Effector memory CD8-positive, alpha-beta T cell (primary cell): ENCODE results near the gene SPDYE1.

Experiments
- ATAC-seq: fragments of 150-1000 bp; cut with Tn5 transposase; replicated peaks from 2 replicates; pipeline ENCODE4 v1.10.0; 2021; ENCODE audit warnings: mild to moderate bottlenecking, moderate library complexity
- DNase-seq, 3 experiments: peaks; one replicate each; pipeline ENCODE4 v3.0.0; 2021
- H3K27ac Mint-ChIP-seq, 2 donors: one replicate each; pipeline ENCODE4 v1.8.0; 2022; ENCODE audit warnings: mild to moderate bottlenecking in 2 of 2, mixed read lengths in 2 of 2, moderate library complexity in 2 of 2
- H3K27me3 Mint-ChIP-seq, 2 donors: one replicate each; pipeline ENCODE4 v1.8.0; 2022; ENCODE audit warnings: mixed read lengths in 2 of 2
- H3K36me3 Mint-ChIP-seq: one replicate; pipeline ENCODE4 v1.8.0; 2022; ENCODE audit warnings: mild to moderate bottlenecking, moderate library complexity, mixed read lengths; ENCODE audit not compliant: insufficient read depth
- H3K4me1 Mint-ChIP-seq, 2 donors: one replicate each; pipeline ENCODE4 v1.8.0; 2022; ENCODE audit warnings: low read depth in 2 of 2, mixed read lengths in 2 of 2
- H3K4me3 Mint-ChIP-seq, 2 donors: one replicate each; pipeline ENCODE4 v1.8.0; 2022; ENCODE audit warnings: mild to moderate bottlenecking in 2 of 2, mixed read lengths in 2 of 2, moderate library complexity in 2 of 2
- H3K9me3 Mint-ChIP-seq, 2 donors: one replicate each; pipeline ENCODE4 v1.8.0; 2022; ENCODE audit warnings: mixed read lengths in 2 of 2

Gene SPDYE1

GRCh38 chr7:44042221-44042620, 44.5 kb downstream of the SPDYE1 start:
- Mint-ChIP-seq H3K4me3 (peak overlapping the region in 1 of 2 donors; percentile 31), H3K36me3 (peaks cover 23% of the 10 kb centered on the region)
- no peak for DNase-seq

GRCh38 chr7:44043902-44044301, 46.2 kb downstream of the SPDYE1 start:
- ATAC-seq (no peak), DNase-seq (no peak)
- H3K27ac Mint-ChIP-seq = peak overlapping the region; percentile 93 to 94
- H3K4me1 Mint-ChIP-seq = peaks cover 30 to 45% of the 10 kb centered on the region in 2 donors
- H3K9me3 Mint-ChIP-seq = no peaks in the 10 kb centered on the region
- H3K27me3 Mint-ChIP-seq = no peaks in the 10 kb centered on the region
- H3K4me3 Mint-ChIP-seq = peak overlapping the region; percentile 76 to 84
- H3K36me3 Mint-ChIP-seq = peaks cover 28% of the 10 kb centered on the region

More at GRCh38 chr7:44042221-44042620, 44.5 kb downstream of the SPDYE1 start:
- Mint-ChIP-seq H3K27ac (no peak overlapping the region), H3K9me3 (no peaks in the 10 kb centered on the region), H3K4me1 (peaks cover 21 to 33% of the 10 kb centered on the region in 2 donors), H3K27me3 (no peaks in the 10 kb centered on the region)
- no peak for ATAC-seq

GRCh38 chr7:44044315-44045225, 46.9 kb downstream of the SPDYE1 start, which contains the start of gene DBNL:
Gene DBNL, plus strand, starts transcription at chr7:44044702. Its CDS starts 36 bp downstream, at chr7:44044738.
- Mint-ChIP-seq H3K4me3 (peak within 1 kb of the TSS; percentile 76 to 84), H3K4me1 (peaks cover 30 to 43% of the 10 kb centered on the region in 2 donors), H3K27me3 (no peaks in the 10 kb centered on the region), H3K36me3 (peaks cover 28% of the 10 kb centered on the region), H3K27ac (peak within 1 kb of the TSS; percentile 93 to 94), H3K9me3 (no peaks in the 10 kb centered on the region)
- peak; percentile 56 for ATAC-seq
- peak; percentile 82 for DNase-seq

GRCh38 chr7:44045226-44046014, 47.7 kb downstream of the SPDYE1 start:
- H3K36me3 Mint-ChIP-seq = peaks cover 28% of the 10 kb centered on the region
- ATAC-seq = no peak
- peak overlapping the region; percentile 76 to 84 for H3K4me3 Mint-ChIP-seq
- H3K27ac Mint-ChIP-seq = peak overlapping the region; percentile 93 to 94
- H3K4me1 Mint-ChIP-seq = peaks cover 32 to 48% of the 10 kb centered on the region in 2 donors
- peak in 1 of 3 experiments; percentile 21 for DNase-seq
- H3K9me3 Mint-ChIP-seq = no peaks in the 10 kb centered on the region
- no peaks in the 10 kb centered on the region for H3K27me3 Mint-ChIP-seq

DNA sequence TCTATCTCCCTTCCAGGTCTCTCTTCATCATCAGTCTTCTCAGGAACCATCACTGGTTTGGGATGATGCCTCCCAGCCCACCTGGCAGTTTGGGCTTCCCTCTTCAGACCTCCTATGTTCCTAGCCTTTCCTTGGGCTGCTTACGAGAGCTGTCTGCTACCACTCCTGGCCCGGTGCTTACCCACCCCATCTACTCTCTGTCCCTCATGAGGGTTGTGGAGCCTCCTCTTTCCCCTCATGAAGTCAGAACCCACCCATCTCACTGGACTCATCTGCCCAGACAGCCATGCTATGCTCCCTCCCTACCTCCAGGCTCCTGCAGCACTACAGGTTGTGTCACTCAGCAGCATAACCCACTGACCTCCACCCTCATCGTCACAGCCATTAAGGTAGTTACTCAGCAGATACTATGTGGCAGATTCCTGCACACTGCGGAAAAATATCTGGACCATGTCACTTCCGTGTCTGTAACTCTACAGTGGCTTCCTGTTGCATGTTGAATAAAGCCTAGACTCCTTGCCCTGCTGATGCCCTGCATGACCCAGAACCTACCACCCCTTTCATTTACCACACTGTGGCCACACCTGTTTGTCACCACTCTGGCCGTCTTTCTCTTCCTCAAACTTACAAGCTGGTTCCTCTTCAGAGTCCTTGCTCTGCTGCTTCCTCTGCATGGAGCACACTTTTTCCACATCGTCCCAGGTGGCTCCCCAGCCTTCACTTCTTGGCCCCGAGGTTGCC, 48.8 kb downstream of the SPDYE1 start:
- Mint-ChIP-seq H3K27me3 (no peaks in the 10 kb centered on the region), H3K9me3 (no peaks in the 10 kb centered on the region), H3K4me3 (peak overlapping the region; percentile 76 to 84), H3K4me1 (peaks cover 33 to 46% of the 10 kb centered on the region in 2 donors), H3K27ac (peak overlapping the region; percentile 93 to 94), H3K36me3 (peaks cover 33% of the 10 kb centered on the region)
- peak; percentile 78 for ATAC-seq
- DNase-seq = peak in 2 of 3 experiments; percentile 44 to 50

- peak overlapping the region; percentile 41 to 63 for H3K4me3 Mint-ChIP-seq
Measured at GRCh38 chr7:44048031-44048795, 50.5 kb downstream of the SPDYE1 start.

GRCh38 chr7:44050121-44050914, 52.6 kb downstream of the SPDYE1 start:
- Mint-ChIP-seq H3K4me3 (no peak overlapping the region), H3K9me3 (no peaks in the 10 kb centered on the region), H3K36me3 (peaks cover 60% of the 10 kb centered on the region), H3K4me1 (peaks cover 39 to 45% of the 10 kb centered on the region in 2 donors), H3K27me3 (no peaks in the 10 kb centered on the region), H3K27ac (peak overlapping the region in 1 of 2 donors; percentile 93)
- ATAC-seq = no peak
- no peak for DNase-seq

More at GRCh38 chr7:44048031-44048795, 50.5 kb downstream of the SPDYE1 start:
- Mint-ChIP-seq H3K9me3 (no peaks in the 10 kb centered on the region), H3K36me3 (peaks cover 49% of the 10 kb centered on the region), H3K27ac (peak overlapping the region; percentile 46 to 93), H3K4me1 (peaks cover 37 to 50% of the 10 kb centered on the region in 2 donors), H3K27me3 (no peaks in the 10 kb centered on the region)
- DNase-seq (no peak), ATAC-seq (no peak)

DNA sequence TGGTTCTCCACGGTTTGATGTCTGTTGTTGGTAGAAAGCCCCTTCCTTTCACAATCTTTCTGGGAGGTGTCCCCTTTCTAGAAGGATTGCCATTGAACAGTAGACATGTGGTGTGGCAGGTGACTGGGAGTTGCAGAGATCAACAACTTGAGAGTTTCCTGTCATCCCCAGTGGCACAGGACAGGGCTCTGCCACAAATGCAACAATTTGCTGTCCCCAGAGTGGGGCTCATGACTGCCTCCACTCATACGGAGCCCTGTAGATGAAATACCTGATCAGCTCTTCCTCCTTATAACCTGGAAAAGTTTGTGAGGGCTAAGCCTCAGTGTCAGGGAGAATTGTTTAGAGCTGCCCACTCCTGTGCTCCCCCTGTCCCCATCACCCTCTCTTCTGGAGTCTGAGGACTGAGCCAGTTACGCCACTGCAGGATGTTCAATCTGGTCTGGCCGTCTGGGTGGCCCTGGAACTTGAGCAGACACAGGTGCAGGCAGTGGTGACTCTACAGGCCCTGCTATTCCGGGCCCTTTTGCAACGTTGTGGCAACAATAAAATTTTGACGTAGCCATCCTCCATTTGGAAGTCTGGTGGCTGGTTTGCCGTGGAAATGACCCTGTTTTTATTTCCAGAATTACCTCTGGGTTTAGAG, 53.3 kb downstream of the SPDYE1 start:
- Mint-ChIP-seq H3K4me1 (peaks cover 35 to 38% of the 10 kb centered on the region in 2 donors), H3K27me3 (no peaks in the 10 kb centered on the region), H3K9me3 (no peaks in the 10 kb centered on the region), H3K36me3 (peaks cover 61% of the 10 kb centered on the region), H3K27ac (peak overlapping the region in 1 of 2 donors; percentile 93), H3K4me3 (no peak overlapping the region)
- DNase-seq = no peak
- ATAC-seq = no peak

GRCh38 chr7:44051611-44052220, 54.0 kb downstream of the SPDYE1 start:
- H3K27ac Mint-ChIP-seq = peak overlapping the region in 1 of 2 donors; percentile 41
- no peaks in the 10 kb centered on the region for H3K9me3 Mint-ChIP-seq
- DNase-seq = no peak
- H3K4me3 Mint-ChIP-seq = no peak overlapping the region
- H3K36me3 Mint-ChIP-seq = peaks cover 61% of the 10 kb centered on the region
- ATAC-seq = no peak
- peaks cover 30 to 33% of the 10 kb centered on the region in 2 donors for H3K4me1 Mint-ChIP-seq
- H3K27me3 Mint-ChIP-seq = no peaks in the 10 kb centered on the region

- H3K4me1 Mint-ChIP-seq = peaks cover 22 to 29% of the 10 kb centered on the region in 2 donors
Measured at GRCh38 chr7:44052771-44053365, 55.2 kb downstream of the SPDYE1 start.

DNA sequence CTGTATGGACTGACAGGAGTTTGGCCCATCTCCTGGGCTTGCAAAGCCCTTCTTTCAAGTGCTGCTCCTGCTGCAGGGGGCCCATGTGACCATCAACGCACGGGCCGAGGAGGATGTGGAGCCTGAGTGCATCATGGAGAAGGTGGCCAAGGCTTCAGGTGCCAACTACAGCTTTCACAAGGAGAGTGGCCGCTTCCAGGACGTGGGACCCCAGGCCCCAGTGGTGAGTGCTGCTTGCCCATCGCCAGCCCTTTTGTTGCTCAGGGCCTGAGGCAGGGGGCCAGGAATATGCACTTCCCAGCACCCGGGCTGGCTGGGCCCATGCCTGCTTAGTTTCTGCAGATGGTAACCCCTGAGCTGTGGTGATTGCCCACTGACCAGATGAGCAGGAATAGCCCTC, 59.0 kb downstream of the SPDYE1 start:
- Mint-ChIP-seq H3K4me1 (peaks cover 17 to 20% of the 10 kb centered on the region in 2 donors), H3K27me3 (no peaks in the 10 kb centered on the region), H3K4me3 (no peak overlapping the region), H3K27ac (peak overlapping the region in 1 of 2 donors; percentile 65), H3K9me3 (no peaks in the 10 kb centered on the region), H3K36me3 (peaks cover 77% of the 10 kb centered on the region)
- no peak for DNase-seq
- ATAC-seq = no peak

More at GRCh38 chr7:44052771-44053365, 55.2 kb downstream of the SPDYE1 start:
- H3K4me3 Mint-ChIP-seq = no peak overlapping the region
- H3K36me3 Mint-ChIP-seq = peaks cover 68% of the 10 kb centered on the region
- H3K9me3 Mint-ChIP-seq = no peaks in the 10 kb centered on the region
- no peaks in the 10 kb centered on the region for H3K27me3 Mint-ChIP-seq
- no peak for ATAC-seq
- peak overlapping the region in 1 of 2 donors; percentile 41 for H3K27ac Mint-ChIP-seq
- DNase-seq = no peak
